Measurements from ENCODE around the gene APOL4.
"Not testable (repeated sequence)": the region's sequence is repeated elsewhere in the genome, so short reads cannot be mapped to it uniquely, and the experiment has no call there.

The APOL4 gene

GRCh38 chr22:36156119-36156514 is 45.5 kb downstream of the APOL4 start:
- no peak for TF ChIP-seq CTCF (IDR thresholded peaks at IDR 0.05; ENCODE audit: low read depth, low read length)
- no peak overlapping the region for H3K4me3 ChIP-seq (ENCODE audit: low read depth, low read length)
- in situ Hi-C loops (cut with HindIII; ENCODE audit: low sequenced_read_pairs), result no loop called here
- no peak for DNase-seq (ENCODE audit: low read depth, low spot score)

GRCh38 chr22:36155702-36156101 is 45.9 kb downstream of the APOL4 start:
- TF ChIP-seq CTCF (IDR thresholded peaks at IDR 0.05; ENCODE audit: low read depth, low read length), result no peak
- H3K4me3 ChIP-seq (ENCODE audit: low read depth, low read length), result no peak overlapping the region
- no peak for DNase-seq (ENCODE audit: low read depth, low spot score)
- in situ Hi-C loops (cut with HindIII; ENCODE audit: low sequenced_read_pairs), result no loop called here

GRCh38 chr22:36154423-36154945 is 47.1 kb downstream of the APOL4 start:
- no peak overlapping the region for H3K4me3 ChIP-seq (ENCODE audit: low read depth, low read length)
- in situ Hi-C loops (cut with HindIII; ENCODE audit: low sequenced_read_pairs), result no loop called here
- no peak for DNase-seq (ENCODE audit: low read depth, low spot score)
- TF ChIP-seq CTCF (IDR thresholded peaks at IDR 0.05; ENCODE audit: low read depth, low read length), result no peak

GRCh38 chr22:36153501-36154422 is 47.8 kb downstream of the APOL4 start:
- H3K4me3 ChIP-seq (ENCODE audit: low read depth, low read length), result no peak overlapping the region
- in situ Hi-C loops (cut with HindIII; ENCODE audit: low sequenced_read_pairs), result no loop called here
- TF ChIP-seq CTCF (IDR thresholded peaks at IDR 0.05; ENCODE audit: low read depth, low read length), result no peak
- DNase-seq (ENCODE audit: low read depth, low spot score), result no peak

GRCh38 chr22:36152821-36153220 is 48.8 kb downstream of the APOL4 start:
- in situ Hi-C loops (cut with HindIII; ENCODE audit: low sequenced_read_pairs); DNase-seq (ENCODE audit: low read depth, low spot score); H3K4me3 ChIP-seq (ENCODE audit: low read depth, low read length): not testable (repeated sequence)

- DNase-seq (ENCODE audit: low read depth, low spot score), result no peak
- no peak overlapping the region for H3K4me3 ChIP-seq (ENCODE audit: low read depth, low read length)
- in situ Hi-C loops (cut with HindIII; ENCODE audit: low sequenced_read_pairs), result no loop called here
- no peak for TF ChIP-seq CTCF (IDR thresholded peaks at IDR 0.05; ENCODE audit: low read depth, low read length)
Observed at GRCh38 chr22:36152088-36152487, 49.5 kb downstream of the APOL4 start.

GRCh38 chr22:36151006-36151595 is 50.5 kb downstream of the APOL4 start:
- in situ Hi-C loops (cut with HindIII; ENCODE audit: low sequenced_read_pairs), result no loop called here
- no peak for DNase-seq (ENCODE audit: low read depth, low spot score)
- no peak for TF ChIP-seq CTCF (IDR thresholded peaks at IDR 0.05; ENCODE audit: low read depth, low read length)
- no peak overlapping the region for H3K4me3 ChIP-seq (ENCODE audit: low read depth, low read length)

Data from astrocyte of the spinal cord (primary cell).